Superior temporal gyrus (tissue), 1 donor: Measurements from ENCODE around the gene PTPN18.
"Not testable (repeated sequence)": the region's sequence is repeated elsewhere in the genome, so short reads cannot be mapped to it uniquely, and the experiment has no call there.

Experiments
- DNase-seq: peaks from one replicate; pipeline ENCODE4 v3.0.0-alpha.2; 2016; ENCODE audit errors: extremely low spot score

Gene PTPN18, protein sequence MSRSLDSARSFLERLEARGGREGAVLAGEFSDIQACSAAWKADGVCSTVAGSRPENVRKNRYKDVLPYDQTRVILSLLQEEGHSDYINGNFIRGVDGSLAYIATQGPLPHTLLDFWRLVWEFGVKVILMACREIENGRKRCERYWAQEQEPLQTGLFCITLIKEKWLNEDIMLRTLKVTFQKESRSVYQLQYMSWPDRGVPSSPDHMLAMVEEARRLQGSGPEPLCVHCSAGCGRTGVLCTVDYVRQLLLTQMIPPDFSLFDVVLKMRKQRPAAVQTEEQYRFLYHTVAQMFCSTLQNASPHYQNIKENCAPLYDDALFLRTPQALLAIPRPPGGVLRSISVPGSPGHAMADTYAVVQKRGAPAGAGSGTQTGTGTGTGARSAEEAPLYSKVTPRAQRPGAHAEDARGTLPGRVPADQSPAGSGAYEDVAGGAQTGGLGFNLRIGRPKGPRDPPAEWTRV

DNA sequence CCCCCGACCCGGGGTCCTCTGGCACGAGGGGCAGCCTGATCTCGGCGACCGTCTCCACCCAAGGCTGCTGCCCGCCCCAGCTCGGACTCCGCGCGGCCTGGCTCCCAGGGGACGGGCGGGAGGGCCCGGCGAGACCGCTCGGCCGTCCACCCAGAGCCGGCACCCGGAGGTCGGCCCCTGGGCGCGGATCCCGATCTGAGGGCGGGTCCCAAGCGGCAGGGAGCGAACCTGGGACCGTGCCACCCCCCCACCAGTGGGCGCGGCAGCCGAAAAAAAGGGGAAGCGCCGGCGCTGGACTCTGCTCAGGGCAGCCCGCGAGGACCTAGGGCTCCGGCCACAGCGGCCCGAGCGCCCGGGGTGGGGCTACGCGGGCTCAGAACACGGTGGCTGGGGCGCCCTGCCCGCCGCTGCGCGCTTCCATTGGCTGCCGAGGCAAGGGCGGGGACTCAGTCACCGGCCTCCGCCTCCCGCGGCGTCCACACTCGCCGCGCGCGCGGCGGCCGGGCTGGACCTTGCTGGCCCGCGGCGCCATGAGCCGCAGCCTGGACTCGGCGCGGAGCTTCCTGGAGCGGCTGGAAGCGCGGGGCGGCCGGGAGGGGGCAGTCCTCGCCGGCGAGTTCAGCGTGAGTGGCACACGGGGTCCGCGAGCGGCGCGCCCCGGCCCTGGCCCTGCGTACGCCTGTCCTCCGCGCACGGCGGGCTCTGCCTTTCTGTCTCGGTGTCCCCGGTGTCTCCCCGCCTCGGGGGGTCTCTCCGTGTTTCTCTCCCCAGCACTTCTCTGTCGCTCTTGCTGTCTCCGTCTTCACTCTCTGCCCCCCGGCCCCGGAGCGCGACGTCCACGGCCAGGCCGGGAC, at the start of gene PTPN18:
PTPN18 (plus strand) TSS at position 479 of the 854 bp plus-strand sequence; CDS start at position 531, 52 bp downstream.
- peak; percentile 86 for DNase-seq

DNA sequence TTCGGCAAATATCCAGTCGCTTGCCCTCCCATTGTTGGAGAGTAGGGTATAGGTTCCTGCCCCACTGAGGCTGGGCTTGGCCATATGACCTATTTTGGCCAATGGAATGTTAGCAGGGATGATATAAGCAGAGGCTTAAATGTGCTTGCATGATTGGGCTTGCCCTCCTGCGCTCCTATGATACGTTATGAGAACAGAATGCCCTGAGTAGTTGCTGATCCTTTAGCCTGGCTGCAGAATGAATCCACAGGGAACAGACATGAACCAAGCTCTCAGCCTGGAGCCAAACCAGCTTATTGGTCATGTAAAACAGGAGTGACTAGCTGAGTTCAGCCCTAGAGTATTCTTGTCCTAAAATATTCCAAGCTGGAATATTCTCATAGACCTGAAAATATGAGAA, 48.0 kb upstream of the PTPN18 start:
- no peak for DNase-seq

DNA sequence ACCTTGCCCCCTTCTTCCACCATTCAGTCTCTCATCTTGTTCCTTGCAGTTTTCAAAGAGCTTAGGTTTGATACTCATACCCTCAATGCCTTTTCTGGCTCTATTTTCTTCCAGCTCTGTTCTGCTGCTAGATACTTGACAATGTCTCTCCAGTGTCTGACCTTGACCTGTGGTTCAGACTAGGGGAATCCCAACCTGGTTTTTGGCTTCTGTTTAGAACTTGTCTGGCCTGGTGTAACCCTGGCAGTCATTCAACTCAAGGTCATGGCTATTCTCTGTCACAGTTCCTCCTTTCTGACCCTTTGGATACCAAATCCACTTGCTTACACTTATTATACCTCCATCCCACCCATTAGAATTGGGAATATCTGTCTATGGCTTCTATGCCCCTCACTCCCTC, 45.0 kb upstream of the PTPN18 start:
- DNase-seq: no peak

DNA sequence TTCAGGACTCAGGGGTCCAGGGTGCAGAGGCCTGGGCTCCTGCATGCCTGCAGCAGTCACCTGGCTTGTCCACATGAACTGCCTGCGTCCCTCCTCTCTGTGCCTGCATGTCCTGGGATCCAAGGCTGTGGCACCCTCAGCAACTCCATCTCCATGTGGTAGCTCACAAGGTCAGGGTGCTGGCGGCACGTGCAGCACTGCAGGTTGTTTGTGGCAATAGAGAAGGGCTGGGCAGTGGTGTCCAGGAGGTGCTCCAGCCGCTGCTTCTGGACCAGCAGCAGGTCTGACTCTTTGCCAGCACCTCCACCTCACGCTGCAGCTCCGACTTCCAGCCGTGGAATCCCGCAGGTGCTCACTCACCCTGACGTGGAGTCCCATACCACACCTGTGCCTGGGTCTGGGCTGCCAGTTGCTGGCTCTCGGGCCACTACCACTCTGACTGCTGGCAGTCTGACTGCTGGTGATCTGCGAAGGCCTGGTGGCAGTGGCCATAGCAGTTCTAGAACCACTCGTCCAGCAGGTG, 42.0 kb upstream of the PTPN18 start:
- no peak for DNase-seq

DNA sequence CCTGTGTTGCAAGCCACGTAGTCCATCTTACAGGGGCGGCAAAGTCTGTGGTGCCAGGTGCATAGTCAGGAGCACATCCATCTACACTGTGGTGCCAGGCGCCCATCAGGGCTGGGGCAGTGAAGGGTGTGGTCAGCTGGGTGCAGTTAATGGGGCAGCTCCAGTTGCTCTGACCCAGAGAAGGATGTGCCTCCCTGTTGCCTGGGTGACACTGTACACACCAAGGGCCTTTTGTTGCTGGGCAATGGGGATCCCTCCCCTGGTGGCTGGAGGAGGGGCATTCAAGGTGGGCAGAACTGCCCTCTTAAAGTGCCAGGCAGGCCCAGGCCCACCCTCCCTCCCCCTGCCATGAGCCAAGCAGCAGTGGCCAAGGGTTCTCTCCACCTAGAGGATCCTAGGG, 41.5 kb upstream of the PTPN18 start:
- no peak for DNase-seq

DNA sequence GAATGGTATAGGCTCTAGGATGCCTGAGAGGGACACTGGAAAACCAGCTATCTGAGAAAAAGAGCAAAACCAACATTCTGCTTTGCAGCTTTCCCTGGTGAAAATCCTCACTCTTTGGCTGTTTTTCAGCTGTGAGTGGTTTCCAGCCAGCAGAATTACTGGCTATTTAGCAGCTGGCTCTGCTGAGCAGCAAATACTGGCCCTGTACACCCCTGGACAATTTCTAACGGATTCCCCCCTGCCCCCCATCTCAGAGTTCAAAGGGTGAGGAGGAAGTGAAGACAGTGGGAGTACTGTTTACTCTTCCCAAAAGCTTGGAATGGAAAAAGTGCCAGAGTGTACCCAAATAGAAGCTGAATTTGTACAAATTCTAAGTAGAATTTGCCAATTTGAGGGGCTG, 39.3 kb upstream of the PTPN18 start:
- no peak for DNase-seq

DNA sequence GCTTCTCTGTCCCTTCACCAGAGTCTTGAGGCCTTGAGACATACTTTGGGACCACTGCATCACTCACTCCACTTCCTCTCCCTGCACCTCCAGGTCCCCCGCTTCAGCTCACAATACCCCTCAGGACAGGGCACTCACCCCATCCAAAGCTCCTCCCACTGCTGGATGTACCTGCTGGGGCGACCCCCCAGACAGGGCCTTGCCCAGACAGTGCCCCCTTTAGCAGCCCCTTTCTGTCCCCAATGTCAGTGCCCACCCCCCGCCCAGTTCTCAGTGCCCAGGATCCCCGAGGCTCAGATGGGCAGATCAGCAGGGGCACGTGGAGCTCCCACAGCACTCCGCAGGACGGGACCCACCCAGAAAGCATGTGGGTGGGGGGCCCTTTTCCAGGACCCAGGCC, 37.0 kb upstream of the PTPN18 start:
- no peak for DNase-seq

DNA sequence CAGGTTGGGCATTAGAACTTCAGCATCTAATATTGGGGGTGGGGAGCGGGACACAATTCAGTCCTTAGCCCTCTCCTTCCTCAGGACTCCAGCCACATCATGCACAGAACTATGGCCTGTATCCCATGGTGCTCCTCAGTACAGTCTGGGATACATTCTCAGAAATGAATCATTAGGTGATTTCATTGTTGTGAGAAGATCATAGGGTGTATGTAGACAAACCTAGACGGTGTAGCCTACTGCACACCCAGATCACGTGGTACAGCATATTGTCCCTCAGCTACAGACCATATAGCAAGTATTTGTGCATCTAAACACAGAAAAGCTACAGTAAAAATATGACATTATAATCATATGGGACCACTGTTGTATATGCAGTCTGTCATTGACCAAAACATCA, 36.3 kb upstream of the PTPN18 start:
- DNase-seq: no peak

DNA sequence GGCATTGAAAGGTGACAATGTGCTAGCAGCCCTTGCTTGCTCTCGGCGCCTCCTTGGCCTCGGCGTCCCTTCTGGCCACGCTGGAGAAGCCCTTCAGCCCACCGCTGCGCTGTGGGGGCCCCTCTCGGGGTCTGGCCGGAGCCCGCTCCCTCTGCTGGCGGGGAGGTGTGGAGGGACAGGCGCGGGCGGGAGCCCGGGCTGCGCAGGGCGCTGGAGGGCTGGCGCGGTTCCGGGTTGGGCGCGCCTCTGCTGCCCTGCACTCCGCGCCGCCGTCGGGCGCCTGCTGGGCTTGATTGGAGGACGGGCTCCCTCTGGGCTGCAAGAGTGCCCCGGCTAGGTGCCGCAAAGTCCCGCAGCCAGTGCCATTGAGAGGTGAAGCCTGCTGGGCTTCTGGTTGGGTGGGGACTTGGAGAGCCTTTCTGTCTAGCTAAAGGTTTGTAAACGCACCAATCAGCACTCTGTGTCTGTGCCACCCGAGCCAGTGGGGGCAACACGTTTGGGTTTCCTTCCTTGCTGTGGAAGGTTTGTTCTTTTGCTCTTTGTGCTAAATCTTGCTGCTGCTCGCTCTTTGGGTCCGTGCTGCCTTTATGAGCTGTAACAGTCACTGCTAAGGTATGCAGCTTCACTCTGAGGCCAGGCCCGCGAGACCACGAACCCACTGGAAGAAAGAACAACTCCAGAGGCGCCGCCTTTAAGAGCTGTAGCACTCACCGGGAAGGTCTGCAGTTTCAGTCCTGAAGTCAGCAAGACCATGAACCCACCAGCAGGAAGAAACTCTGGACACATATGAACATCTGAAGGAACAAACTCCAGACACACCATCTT, 27.9 kb upstream of the PTPN18 start:
- DNase-seq: no peak

DNA sequence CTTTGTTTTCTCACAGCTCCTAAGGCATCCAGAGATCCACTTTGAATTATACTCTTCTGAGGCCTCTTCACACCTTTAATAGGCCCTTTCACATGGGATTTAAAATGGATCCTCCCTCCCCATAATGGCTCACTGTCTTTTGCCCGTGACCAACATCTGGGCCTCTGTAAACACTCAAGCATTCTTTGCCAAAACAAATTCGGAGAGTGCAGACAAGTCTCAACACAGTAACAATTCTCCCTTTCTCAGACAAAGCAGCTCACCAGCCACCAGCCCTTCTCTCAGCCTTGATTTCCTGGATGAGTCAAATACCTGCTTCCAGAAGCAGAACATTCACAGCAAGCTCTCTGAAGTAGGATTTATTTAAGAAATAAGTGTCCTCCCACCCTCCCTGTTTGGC, 27.1 kb upstream of the PTPN18 start:
- no peak for DNase-seq

DNA sequence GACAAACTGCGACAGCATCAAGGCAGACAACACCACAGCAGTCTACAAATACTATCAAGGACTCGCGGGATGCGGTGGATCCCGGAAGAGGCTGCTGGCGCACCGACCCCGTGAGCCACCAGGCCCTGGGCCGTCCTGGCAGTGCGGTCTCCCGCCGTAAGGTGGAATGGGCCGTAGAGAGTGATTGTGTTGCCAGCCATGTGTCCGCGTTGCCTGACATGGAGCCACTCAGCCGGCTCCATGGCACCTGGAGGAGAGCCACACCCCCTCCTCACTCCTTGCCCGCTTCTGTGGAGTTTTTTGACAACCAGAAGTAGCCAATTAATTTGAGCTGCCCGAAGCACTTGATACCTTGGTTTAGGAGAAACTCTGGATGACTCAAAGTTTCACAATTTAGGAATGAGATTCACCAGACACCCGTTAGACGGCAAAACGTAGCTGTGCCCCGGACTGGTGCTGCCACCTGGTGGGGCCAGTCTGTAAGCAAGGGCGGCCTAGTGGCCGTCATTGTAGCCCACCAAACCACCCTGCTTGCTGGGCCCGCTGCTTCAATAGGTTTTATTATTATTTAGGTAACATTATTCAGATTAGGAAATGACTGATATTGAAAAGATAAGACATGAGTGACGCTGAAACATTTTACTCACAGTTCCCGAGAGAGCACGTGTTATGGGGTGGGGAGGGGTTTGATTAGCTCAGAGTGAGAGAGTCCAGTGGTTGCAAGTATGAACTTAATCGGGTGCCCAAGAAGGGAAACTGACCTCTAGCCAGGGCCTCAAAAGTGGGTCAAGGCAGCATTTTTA, 23.4 kb upstream of the PTPN18 start:
- DNase-seq: peak; percentile 65

DNA sequence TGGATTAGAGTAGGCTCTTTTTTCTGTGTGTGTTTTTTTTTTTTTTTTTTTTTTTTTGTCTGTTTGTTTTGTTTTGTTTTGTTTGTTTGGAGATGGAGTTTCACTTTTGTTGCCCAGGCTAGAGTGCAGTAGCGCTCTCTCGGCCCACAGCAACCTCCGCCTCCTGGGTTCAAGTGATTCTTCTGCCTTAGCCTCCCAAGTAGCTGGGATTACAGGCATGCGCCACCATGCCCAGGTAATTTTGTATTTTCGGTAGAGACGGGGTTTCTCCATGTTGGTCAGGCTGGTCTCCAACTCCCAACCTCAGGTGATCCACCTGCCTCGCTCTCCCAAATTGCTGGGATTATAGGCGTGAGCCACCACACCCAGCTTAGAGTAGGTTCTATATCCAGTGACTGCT, 22.6 kb upstream of the PTPN18 start:
- DNase-seq: not testable (repeated sequence)

DNA sequence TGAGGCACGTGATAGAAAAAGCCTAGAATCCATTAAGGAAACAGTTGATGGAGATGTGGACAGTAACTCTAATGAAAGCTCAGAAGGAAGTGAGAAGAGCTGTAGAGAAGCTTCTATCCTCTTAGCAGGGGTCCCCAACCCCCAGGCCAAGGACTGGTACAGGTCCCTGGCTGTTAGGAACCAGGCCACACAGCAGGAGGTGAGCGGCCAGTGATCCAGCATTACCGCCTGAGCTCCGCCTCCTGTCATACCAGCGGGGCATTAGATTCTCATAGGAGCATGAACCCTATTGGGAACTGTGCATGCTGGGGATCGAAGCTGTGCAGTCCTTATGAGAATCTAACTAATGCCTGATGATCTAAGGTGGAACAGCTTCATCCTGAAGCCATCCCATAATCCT, 21.8 kb upstream of the PTPN18 start:
- no peak for DNase-seq

DNA sequence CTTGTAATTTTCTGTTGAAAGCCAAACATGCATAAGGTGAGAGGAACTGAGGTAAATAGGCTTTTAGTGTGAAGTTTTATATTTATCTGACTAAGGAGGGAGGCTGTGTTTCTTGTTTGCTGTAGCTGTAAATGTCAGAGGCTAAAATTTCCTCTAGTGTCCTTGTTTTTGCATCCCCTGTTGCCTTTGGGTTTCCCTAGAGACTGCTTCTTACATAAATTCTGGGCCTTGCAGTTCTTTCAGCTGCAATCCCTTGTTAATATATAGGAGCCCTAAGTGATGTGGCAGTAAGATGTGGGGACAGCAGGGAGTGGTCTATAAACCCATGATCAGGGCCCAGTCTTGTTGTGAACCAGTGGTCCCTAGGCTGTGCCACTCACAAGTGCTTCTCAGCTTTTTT, 20.6 kb upstream of the PTPN18 start:
- DNase-seq: no peak

DNA sequence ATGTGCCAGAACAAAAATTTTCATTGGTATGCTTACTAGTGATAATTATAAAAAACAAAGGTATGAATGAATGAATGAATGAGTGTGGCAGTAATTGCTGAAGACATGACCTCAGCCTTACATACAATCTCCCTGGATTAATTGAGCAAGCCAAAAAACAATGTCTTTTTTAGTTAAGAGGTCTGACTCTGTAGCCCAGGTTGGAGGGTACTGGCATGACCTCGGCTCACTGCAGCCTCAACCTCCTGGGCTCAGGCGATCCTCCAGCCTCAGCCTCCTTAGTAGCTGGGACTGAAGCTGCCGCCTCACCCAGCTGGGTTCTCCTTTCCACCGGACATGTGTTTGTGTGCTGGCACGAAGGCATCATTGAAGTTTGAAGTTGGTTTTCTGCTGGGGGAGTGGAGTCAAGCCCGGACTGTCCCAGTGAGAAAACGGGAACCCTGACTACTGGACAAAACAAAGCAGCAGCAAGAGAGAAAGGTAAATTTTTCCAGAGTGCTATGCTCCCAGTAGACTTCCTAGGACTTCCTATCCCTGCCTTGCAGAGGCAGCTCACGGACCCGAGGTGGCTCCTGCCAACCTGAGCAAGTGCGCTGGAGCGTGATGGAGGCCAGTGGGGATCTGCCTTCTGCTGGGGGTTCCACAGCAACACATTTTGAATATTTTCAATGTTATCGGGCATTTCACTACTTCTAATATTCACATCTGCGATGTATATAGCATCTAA, 19.5 kb upstream of the PTPN18 start:
- no peak for DNase-seq

DNA sequence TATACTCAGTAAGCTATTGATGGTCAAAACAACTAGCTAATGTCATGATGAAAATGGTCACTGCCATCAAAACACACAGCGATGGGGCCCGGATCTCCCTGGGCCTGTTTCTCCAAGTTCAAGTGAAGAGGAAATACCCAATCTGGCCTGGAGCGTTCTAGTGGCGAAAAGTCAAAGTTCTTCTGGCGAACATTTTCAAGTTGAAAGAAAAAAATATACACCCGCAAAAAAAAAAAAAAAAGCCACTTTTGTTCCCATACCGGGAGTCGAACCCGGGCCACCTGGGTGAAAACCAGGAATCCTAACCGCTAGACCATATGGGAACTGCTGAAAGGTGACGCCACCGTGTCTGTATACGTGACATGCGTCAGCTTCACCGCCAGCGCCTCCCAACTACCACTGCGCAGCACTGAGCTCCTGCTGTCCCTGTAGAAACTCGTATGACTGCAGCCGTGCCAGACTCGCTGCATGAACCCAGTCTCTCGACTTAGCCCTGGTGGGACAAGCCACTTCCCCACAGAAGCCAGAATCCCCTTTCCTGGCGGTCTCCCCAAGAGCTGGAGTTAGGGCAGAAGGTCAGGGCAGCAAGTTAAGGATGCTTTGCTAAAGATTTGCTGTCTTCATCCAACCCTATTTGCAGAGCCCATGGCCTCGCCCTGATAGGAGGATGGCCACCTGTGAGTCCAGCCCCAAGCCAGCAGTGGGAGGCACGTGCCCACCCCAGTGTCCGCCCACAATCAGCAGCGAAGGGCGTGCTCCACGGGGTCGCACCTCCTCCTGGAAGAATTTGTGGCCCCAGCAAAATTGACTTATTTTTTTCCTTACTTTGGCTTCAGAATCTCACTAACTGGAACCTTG, 18.8 kb upstream of the PTPN18 start:
- peak; percentile 80 for DNase-seq

DNA sequence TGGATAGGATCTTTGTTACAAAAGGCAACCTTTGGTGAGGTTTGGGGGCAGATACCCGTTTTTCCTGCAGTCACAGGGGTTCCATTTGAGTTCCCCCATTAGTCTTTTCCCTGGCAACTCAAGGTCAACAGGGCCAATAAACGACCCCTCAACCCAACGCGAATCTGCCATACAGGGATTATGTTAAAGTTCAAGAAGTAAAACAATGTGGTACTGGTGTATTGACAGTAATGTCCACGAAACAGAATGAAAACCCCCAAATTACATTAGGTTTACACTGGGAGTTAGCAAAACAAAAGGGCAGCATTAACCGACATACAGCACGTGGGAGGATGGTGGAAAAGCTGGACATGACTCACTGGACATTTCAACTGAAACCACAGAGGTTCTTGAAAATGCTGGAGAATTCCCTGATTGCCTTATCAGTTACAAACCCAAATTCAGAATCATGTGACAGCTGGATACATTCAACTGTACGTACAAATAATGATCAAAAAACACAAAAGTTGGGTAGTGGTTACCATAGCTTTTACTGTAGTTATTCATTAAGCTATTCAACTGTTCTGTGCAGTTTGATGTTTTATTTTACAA, 18.0 kb upstream of the PTPN18 start:
- DNase-seq: no peak

DNA sequence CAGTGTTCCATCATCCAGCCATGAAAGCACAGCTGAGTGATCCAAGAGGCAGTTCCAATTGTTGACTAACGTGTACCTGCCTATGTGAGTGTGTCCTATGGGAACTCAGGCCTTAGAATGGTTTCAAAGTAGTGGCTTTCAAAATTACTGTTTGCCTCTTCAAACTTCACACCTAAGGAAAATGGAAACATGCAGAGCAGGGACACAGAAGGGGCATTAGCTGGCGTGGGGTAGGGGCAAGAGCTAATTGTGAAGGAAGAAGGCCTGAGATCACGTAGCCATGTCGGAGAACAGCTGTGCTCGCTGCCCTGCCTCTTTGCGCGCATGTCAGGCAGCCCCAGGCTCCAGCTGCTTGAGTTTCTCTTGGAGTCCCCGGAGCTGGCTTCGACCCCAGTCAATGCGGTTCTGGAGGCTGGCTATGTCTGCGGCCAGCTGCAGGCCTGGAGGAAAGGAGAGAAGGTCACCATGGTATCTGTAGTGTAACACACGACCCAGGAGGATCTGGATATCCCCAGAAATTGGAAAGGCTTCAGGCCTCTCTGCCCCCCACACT, 17.0 kb upstream of the PTPN18 start:
- no peak for DNase-seq
